ENCODE measurements around the gene TIRAP. TPM values are rescaled to one million over a fixed set of nuclear protein-coding genes. Genes with fewer than 3 reads are reported as not detected.

The TIRAP gene
- total and polyA plus RNA-seq, 9 of the 15 experiments (the other 6 are each of a cell fraction or from before 2014, with no cell fraction given): 0.60 to 8.7 (median 3.7) TPM

DNA sequence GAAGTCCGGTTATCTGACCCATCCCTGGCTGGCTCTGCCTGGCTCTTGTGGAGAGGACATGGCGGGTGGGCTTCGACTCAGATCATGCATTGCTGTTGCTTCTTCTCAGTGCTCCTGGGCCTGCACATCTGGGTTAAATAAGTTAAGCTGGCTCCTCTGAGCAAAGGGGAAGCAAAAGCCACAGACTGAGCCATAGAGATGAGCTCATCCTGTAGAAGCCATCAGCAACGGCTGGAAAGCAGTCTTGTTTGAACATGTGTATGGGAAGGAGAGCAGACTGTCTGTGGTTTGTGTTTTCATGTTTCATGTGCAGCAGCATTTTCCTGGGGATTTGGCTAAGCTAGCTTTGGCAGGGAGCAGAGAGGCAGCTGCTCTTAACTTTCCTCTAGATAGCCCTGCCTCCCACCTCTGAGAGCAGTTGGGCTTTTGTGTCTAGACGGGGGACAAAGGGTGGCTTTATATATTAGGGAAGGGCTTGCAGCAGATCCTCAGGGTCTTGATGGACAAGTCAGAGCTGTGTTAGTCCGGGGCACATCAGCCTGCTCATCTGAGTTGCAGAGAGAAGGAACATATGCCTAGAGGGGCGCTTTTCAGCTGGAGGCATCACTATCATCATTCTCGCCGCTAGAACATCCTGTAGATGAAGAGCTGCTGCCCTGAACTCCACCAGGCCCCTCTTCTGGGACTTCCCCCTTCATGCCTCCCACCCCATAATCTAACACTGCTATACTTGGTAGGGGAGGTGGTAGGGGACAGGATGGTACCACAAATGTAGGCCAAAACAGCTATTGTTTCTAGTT lies 35.9 kb downstream of the TIRAP start (continued):
- TF ChIP-seq, protein P1, sequence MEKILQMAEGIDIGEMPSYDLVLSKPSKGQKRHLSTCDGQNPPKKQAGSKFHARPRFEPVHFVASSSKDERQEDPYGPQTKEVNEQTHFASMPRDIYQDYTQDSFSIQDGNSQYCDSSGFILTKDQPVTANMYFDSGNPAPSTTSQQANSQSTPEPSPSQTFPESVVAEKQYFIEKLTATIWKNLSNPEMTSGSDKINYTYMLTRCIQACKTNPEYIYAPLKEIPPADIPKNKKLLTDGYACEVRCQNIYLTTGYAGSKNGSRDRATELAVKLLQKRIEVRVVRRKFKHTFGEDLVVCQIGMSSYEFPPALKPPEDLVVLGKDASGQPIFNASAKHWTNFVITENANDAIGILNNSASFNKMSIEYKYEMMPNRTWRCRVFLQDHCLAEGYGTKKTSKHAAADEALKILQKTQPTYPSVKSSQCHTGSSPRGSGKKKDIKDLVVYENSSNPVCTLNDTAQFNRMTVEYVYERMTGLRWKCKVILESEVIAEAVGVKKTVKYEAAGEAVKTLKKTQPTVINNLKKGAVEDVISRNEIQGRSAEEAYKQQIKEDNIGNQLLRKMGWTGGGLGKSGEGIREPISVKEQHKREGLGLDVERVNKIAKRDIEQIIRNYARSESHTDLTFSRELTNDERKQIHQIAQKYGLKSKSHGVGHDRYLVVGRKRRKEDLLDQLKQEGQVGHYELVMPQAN (IDR thresholded peaks at IDR 0.05; ENCODE audit: borderline replicate concordance): no peak
- no peak for TF ChIP-seq PYGO2 (tag; IDR thresholded peaks at IDR 0.05)
- TF ChIP-seq, protein P2, sequence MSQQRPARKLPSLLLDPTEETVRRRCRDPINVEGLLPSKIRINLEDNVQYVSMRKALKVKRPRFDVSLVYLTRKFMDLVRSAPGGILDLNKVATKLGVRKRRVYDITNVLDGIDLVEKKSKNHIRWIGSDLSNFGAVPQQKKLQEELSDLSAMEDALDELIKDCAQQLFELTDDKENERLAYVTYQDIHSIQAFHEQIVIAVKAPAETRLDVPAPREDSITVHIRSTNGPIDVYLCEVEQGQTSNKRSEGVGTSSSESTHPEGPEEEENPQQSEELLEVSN (IDR thresholded peaks at IDR 0.05; ENCODE audit: borderline replicate concordance in 1 of 2, extremely low read depth in 1 of 2, insufficient read depth in 1 of 2, insufficient read length in 1 of 2, low read depth in 1 of 2, low read length in 1 of 2, poor library complexity in 1 of 2, severe bottlenecking in 1 of 2): no peak

DNA sequence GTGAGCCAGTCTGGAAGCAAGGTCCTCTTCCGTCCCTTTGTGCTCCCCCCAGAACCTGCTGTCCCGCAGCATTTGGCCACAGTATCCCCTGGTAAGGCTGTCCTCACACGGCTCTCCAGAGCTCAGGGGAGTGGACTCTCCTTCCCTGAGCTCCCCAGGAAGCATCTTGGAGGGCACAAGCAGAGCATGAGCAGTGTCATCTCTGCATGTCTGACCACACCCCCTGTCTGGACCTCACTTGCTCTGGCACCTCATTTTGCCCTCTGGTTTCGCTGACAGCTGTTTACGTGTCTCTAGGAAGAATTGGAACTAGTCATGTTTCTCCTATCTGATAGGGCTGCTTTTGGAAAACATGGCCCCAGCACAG lies 36.5 kb downstream of the TIRAP start:
- H2AFZ ChIP-seq (ENCODE audit: low read depth, low read length): no peak overlapping the region
- ATAC-seq (no peak), DNase-seq (ENCODE audit: extremely low read depth in 1 of 4, low spot score in 3 of 4) (no peak), FAIRE-seq (no peak)
- H3K9ac ChIP-seq (ENCODE audit: insufficient read depth in 1 of 2, low read depth in 2 of 2, low read length in 2 of 2): no peak overlapping the region
- BruUV-seq (replicated peaks): no TSS peak
- 78% methylated on average over 5 of the region's 5 CpGs for WGBS (ENCODE audit: insufficient coverage, low coverage, missing lambda C conversion rate)
- H3K9me1 ChIP-seq (ENCODE audit: control insufficient read depth, insufficient read depth, low read length): no peaks in the 10 kb centered on the region
- H3K36me3 ChIP-seq (ENCODE audit: control insufficient read depth, insufficient read depth, low read length): no peaks in the 10 kb centered on the region
- H3K4me3 ChIP-seq: no peak overlapping the region
- H3K4me2 ChIP-seq (ENCODE audit: insufficient read depth, low read length): no peak overlapping the region
- no peaks in the 10 kb centered on the region; a peak in 2 of 5 replicates for H3K4me1 ChIP-seq (replicated peaks in 1 of 2; ENCODE audit: control insufficient read depth in 2 of 2, insufficient read depth in 2 of 2, low read length in 2 of 2)
- H3K27ac ChIP-seq (ENCODE audit: extremely low read depth, low read depth, low read length): no peak overlapping the region
- no peaks in the 10 kb centered on the region for H3K27me3 ChIP-seq (ENCODE audit: control insufficient read depth in 2 of 2, insufficient read depth in 2 of 2, low read length in 2 of 2)
- H3K9me3 ChIP-seq (replicated peaks; ENCODE audit: control insufficient read depth, insufficient read depth, low read depth, low read length): no peaks in the 10 kb centered on the region
- in situ Hi-C loops (cut with MboI) (loop anchor here (25.0 kb wide), 2 partner anchors 93 to 668 kb away; no protein-coding TSS in a partner anchor), intact Hi-C loops (cut with micrococcal nuclease) (no loop called here)
- POLR2A ChIA-PET: interaction anchor here (0.6 to 1.5 kb wide), 3 partner anchors 15 to 101 kb away, joined by 3 to 6 read pairs (median 3); partner anchors contain the start of gene DCPS
- CTCF ChIA-PET (ENCODE audit: low intra/inter-chr PET ratio): no interaction called here
- peaks cover 3% of the 10 kb centered on the region; the same call in 1 of the 2 replicates for H4K20me1 ChIP-seq (replicated peaks; ENCODE audit: control insufficient read depth, insufficient read depth, low read length)
- no peaks in the 10 kb centered on the region for H3K79me2 ChIP-seq (ENCODE audit: control insufficient read depth, insufficient read depth, low read length)
- TF ChIP-seq DPF2 (IDR thresholded peaks at IDR 0.05) (no peak), CBFA2T2 (conservative IDR thresholded peaks at IDR 0.05) (no peak), ZNF232 (CRISPR knock-in tag; IDR thresholded peaks at IDR 0.05) (no peak), ZBTB17 (CRISPR knock-in tag; IDR thresholded peaks at IDR 0.05) (no peak), ZNF263 (CRISPR knock-in tag; IDR thresholded peaks at IDR 0.05; ENCODE audit: borderline replicate concordance) (no peak), POU5F1 (IDR thresholded peaks at IDR 0.05; ENCODE audit: borderline replicate concordance, low read depth, low read length, partially characterized antibody) (no peak), MEF2A (IDR thresholded peaks at IDR 0.05; ENCODE audit: control insufficient read depth, low read depth, low read length) (no peak)
- TF ChIP-seq, protein P3, sequence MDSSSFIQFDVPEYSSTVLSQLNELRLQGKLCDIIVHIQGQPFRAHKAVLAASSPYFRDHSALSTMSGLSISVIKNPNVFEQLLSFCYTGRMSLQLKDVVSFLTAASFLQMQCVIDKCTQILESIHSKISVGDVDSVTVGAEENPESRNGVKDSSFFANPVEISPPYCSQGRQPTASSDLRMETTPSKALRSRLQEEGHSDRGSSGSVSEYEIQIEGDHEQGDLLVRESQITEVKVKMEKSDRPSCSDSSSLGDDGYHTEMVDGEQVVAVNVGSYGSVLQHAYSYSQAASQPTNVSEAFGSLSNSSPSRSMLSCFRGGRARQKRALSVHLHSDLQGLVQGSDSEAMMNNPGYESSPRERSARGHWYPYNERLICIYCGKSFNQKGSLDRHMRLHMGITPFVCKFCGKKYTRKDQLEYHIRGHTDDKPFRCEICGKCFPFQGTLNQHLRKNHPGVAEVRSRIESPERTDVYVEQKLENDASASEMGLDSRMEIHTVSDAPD (CRISPR knock-in tag; IDR thresholded peaks at IDR 0.05): no peak
- TF ChIP-seq, protein P4, sequence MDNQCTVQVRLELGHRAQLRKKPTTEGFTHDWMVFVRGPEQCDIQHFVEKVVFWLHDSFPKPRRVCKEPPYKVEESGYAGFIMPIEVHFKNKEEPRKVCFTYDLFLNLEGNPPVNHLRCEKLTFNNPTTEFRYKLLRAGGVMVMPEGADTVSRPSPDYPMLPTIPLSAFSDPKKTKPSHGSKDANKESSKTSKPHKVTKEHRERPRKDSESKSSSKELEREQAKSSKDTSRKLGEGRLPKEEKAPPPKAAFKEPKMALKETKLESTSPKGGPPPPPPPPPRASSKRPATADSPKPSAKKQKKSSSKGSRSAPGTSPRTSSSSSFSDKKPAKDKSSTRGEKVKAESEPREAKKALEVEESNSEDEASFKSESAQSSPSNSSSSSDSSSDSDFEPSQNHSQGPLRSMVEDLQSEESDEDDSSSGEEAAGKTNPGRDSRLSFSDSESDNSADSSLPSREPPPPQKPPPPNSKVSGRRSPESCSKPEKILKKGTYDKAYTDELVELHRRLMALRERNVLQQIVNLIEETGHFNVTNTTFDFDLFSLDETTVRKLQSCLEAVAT (IDR thresholded peaks at IDR 0.05): no peak

Measured in K562 (cell line).